NCI-H146 (cell line): Measurements from ENCODE around the gene TTF2.
A peak's percentile ranks its signal among the peaks of the same experiment; 100 is the strongest.

Experiments used
- DNase-seq: peaks from one replicate; lab custom pipeline; 2025; lab: John Stamatoyannopoulos, UW

Gene TTF2

DNA sequence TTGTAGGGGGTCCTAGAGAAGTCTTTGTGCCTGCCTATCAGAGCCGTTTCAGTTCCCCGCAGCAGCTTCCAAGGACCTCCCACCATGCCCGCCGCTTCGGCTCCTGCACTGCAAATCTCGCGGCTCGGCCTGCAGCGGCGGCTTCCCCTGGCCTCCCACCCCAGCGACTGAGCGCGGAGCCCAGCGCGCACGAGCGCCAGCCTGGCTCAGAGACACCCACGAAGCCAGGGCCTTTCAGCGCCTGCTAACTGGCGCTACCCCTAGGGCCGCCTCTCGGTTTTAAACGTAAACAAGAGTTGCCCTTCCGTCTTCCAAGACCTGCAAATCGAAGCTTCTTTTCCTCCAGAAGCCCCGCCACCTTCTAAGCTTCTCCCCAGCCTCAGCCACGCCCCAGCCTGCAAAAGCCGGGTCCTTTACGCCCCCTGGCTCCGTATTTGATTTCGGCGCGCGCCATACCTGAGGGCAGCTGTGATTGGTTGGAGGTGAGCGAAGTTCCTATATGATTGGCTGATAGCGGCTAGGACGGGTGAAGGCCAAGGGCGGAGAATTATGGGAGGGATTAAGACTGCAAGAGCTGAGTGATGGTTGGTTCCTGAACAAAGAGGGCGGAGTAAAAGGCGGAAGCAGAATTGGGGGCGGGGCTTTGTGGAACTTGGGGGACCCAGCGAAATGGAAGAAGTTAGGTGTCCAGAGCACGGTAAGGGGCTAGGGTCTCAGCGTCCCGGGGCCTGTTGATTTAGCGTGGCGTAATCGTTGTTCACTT lies at the start of gene TTF2:
Gene TTF2 (plus strand): TSS at position 649 of the 763 bp plus-strand sequence. CDS start 21 bp downstream, at position 670.
- DNase-seq = peak; percentile 99

DNA sequence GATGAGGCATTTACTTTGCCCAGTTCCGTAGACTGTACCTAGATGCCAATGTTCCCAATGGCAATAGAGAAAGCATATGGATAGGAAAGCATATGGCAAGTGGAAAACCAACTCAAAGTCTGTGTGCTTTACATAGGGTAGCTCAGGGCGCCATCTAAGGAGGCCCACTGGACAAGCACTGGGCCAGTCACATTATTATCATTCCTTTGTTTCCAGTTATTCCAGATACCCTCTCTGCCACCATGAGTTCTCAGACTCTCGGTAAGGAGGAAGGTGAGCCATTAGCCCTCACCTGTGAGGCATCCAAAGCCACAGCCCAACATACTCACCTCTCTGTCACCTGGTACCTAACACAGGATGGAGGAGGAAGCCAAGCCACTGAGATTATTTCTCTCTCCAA lies 48.8 kb upstream of the TTF2 start:
- no peak for DNase-seq

DNA sequence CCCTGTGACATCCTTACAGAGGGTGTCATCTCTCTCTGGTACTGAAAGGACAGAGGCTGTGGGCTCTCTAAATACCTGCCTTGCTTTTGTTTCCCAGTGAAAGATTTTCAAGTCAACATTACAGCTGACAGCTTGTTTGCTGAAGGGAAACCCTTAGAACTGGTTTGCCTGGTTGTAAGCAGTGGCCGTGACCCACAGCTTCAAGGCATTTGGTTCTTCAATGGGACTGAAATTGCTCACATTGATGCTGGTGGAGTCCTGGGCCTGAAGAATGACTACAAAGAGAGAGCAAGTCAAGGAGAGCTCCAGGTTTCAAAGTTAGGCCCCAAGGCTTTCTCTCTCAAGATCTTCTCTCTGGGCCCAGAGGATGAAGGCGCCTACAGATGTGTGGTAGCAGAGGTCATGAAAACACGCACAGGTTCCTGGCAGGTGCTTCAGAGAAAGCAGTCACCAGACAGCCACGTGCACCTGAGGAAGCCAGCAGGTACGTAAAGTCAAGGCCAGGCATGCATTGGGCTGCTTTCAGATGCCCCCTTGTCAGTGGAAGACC lies 46.7 kb upstream of the TTF2 start:
- peak; percentile 53 for DNase-seq

DNA sequence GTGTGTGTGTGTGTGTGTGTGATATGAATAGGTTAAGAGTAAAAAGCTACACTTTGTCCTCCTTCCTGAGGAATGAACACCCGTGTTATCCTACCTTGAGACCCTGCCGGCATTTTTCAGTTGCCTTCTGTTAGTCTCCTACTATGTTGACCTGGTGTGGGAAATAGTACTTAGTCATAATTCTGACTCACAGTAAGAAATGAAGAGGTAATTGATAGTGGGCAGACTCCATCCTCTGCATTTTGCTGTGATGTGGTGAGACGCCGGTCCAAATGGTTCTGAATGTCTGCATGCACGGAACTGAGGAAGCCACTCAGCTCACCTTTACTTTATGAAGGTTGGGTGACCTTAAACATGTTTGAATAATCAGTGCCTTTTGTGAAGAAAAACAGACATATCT lies 45.9 kb upstream of the TTF2 start:
- DNase-seq = no peak

DNA sequence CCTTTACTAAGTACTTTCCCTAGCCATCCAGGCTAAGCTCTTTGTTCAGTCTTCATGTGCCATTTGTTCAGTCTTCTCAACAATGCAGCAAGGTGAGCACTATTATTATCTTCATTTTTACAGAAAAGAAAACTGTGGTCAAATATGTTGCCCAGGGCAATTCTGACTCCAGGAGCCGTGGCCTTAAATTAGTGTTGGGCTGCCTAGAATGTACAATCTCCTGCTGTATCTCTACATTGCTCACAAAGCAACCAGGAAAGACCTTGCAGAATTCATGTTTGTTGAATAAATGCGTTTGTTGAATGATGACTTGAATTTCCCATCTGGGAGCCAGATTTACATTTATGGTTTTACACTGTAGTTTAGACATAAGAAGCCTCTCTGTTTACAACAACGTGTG lies 44.4 kb upstream of the TTF2 start:
- DNase-seq = peak; percentile 87

DNA sequence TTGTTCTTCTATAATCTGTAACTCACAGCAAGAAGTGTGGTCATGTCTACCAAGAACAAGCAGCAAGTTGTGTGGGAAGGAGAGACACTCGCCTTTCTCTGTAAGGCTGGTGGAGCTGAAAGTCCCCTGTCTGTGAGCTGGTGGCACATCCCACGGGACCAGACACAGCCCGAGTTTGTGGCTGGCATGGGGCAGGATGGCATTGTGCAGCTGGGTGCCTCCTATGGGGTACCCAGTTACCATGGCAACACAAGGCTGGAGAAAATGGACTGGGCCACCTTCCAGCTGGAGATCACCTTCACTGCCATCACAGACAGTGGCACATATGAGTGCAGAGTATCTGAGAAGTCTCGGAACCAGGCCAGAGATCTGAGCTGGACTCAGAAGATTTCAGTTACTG lies 43.1 kb upstream of the TTF2 start:
- DNase-seq = no peak

DNA sequence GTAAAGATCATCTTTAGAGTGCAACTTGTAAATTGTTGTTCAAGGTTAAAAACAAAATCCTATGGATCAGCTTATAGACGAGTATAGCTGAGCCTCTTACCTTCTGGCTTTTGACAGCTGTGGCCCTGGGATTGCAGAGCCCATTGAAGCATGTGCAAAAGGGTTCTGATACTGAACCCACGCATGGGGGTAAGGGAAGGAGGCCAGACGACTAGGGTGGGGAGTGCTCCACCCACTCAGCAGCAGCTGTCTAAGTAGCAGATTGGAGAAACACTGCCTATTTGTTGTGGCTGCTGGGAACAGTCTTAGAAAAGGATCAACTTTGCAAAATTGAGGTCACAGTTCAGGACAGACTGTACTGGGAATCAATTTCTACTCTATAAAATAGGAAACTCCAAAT lies 42.5 kb upstream of the TTF2 start:
- no peak for DNase-seq

DNA sequence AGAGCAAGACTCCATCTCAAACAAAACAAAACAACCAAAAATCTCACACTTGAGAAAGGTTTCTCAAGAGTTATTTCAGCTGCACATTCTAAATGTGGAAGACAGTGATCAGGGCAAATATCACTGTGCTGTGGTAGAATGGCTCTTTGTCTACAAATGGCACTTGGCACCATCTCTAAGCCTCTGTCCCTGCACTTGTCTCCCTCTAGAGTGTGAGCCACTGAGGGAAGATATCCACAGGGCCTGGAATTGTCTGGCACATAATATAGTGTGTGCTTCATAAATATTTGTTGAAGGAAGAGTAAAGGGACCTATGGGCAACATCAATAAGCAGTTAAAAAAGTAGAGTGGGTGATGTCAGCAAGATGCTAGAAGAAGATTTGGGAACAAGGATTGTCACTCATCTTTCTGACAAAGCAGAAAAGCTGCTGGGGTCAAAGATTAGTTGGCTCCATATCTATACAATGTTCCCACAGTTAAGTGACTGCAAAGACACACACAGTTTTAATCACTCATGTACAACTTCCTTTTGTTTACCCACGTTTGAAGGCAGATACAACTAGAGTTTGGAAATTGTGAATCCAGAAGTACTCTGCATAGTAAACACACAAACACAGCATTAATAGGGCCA lies 39.5 kb upstream of the TTF2 start:
- no peak for DNase-seq

DNA sequence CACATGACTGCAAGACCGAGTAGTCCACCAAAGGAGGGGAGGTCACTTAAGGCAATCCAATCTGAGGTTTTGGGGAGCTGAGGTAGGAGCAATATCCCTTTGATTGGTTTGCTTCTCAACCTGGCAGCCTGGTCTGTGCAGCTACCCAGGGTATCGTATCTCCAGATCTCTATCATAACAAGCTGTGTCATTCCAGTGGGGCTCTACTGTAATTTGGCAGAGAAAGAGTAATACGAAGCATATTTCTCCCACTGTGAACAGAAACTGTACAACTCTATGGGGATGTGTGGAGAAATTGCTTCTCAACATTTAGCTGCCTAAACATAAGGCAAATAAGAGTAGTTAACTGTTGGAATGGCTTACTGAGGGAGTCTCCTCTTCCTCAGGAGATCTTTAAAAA lies 38.0 kb upstream of the TTF2 start:
- DNase-seq = no peak

DNA sequence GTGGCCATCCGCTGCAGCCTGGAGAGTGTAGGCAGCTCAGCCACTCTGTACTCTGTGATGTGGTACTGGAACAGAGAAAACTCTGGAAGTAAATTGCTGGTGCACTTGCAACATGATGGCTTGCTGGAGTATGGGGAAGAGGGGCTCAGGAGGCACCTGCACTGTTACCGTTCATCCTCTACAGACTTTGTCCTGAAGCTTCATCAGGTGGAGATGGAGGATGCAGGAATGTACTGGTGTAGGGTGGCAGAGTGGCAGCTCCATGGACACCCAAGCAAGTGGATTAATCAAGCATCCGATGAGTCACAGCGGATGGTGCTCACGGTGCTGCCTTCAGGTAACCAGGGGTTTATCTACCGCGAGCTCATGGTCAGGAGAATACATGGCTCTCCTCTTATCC lies 34.6 kb upstream of the TTF2 start:
- DNase-seq = no peak

DNA sequence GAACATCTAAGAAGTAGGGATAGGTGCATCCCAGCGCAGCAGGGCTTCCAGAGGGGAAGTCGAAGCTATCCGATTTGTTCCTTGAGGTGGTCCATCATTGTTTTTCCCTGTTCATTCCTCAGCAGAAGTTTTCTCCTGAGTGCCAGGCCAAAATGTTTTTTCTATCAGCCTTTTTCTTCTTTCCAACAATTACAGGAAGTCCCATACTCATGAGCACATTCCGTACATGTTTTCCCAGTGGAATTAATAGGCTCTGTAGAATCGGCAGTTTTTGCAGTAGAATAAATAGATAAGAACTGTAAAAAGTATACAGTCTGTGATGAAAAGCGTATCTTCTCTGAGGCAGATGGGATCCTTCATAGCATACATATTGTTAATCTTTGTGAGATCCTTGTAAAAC lies 33.8 kb upstream of the TTF2 start:
- no peak for DNase-seq

DNA sequence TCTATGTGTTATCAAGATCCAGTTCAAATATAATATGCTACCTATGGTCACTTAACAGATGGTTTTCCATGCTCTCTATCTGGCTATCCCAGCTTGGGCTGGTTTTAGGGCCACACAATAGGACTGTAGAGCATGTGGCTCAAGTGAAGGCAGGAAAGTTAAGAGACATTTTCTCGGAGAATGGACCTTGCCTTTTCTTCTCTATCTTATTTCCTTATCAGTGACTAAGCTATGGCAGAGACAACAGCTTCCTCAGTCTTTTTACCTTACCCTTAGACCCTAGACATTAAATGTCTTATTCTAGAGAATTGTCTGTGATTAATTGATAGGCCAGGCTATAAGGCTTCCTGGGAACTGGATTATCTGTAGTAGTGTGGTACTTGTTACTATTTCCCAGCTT lies 30.4 kb upstream of the TTF2 start:
- DNase-seq = no peak

DNA sequence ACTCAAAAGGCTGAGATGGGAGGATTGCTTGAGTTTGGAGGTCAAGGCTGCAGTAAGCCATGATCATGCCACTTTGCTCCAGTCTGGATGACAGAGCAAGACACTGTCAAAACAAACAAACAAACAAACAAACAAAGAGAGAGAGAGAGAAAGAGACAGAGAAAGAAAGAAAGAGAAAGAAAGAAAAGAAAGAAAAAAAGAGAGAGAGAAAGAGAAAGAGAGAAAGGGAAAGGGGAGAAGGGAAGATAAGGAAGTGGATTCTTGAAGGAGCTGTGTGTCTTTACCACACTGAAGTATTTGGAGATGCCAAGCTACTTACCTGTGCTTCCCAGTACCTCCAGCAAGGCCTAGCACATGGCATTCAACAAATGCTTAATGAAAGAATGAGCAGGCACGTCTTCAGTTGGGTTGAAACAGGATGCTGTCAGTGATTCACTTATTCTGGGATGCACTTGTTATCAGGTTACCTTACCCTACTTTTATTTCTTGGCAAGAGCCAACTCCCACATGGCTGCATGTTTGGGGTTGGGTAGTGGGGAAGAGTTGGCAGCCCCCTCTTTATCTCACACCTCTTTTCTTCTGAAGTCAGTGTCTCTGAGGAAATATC lies 29.8 kb upstream of the TTF2 start:
- no peak for DNase-seq

DNA sequence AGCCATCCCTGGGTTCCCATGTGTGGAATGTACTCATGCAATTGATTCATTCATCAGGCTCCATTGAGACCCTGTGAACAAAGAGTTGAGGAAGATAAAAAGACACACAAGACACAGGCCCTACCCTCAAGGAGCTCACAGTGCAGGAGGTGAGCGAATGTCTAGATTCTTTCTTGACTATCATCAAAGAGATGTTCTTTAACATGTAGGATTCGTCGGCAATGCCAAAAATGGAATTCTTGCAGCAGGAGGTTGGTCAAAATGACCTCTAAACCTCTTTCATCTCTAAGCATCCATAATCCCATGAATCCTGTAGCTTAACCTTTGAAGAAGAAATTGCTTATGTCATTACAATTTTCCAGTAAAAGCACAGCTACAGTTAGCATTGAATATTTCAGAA lies 27.9 kb upstream of the TTF2 start:
- DNase-seq = no peak

DNA sequence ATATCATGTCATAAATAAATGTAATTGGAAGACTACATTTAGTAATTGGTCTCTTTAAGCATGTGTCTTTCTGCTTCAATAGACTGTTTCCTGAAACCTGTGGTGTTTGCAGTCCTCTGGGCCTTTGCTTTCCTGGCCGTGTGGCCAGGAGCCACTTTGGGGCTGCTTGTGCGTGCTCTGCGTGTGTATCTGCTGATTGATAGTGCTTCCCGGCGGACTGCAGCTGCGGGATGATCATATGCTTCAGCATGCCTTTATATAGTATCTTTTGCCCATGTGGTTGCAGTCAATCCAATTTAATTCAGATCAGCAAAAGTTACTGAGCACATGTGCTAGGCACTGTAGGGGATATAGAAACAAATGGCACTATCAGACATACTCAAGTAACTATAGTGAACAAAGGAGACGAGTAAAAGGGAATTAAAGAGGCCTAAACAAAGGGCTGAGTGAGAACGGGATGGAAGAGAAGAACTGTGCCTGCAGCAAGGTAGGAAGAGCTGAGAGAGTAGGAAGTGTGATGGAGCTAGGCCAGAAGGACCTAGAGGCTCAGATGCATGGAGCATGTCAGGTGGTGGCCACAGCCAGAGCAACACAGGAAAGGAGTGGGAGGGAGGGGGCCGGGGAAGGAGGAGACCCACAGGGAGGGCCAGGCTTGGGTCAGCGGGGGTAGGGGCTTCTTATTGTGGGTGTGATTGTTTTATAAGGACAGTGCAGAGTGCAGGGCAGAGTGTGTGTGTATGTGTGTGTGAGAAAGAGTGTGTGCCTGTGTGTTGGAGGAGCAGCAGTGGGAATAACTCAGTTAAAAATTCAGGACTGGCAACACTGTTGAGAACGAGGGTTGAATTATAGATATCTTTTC lies 27.2 kb upstream of the TTF2 start:
- no peak for DNase-seq

DNA sequence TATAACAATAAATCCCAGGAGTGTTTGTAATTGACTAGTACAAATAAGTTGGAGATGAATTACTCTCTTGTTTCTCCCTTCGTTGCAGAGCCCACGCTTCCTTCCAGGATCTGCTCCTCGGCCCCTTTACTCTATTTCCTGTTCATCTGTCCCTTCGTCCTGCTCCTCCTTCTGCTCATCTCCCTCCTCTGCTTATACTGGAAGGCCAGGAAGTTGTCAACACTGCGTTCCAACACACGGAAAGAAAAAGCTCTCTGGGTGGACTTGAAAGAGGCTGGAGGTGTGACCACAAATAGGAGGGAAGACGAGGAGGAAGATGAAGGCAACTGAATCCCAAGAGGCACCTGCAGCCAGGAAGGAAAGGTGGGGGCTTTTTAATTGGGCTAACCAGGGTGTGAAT lies 26.4 kb upstream of the TTF2 start:
- no peak for DNase-seq

DNA sequence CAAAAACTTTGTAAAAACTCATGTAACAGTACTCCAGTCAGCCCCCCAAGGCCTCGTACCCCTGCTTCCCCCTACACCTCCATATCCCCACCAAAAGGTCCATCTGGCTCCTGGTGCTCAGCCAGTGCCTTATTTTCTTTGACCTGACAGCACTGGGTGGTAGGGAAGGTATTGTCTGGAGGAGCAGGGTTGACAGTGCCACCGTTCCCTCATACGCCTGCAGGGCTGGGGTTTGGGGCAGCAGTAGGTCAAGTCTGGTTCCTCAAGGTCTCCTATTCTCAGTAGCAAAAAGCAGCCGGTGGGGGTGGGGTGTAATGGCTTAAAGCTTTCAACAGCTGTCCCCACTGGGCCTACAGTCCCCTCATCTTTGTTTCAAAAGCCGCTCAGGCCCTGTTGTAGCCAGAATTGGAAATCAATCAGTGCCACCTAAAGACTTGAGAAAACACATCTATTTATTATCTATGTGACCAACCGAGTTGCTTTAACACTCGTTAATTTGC lies 25.3 kb upstream of the TTF2 start:
- DNase-seq = peak; percentile 13

DNA sequence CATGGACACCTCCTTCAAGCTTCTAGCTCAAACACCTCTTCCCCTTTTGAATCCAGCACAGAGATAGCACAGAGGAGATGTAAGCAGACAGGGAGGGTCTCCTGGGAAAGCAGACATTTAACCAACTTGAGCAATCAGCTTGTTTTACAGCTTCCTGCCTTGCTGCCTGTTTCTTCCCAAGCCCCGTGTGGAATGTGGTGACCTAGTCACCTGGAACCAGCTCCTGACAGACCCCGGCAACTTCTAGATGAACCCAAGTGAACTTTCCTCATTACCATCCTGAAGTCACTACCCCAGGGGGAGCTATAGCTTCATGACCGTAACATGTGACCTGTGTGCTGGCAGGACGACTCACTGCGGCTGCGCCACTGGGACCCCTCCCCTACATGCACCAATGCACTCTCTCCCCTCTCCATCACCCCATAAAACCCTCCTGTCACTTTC lies 24.1 kb upstream of the TTF2 start:
- no peak for DNase-seq

DNA sequence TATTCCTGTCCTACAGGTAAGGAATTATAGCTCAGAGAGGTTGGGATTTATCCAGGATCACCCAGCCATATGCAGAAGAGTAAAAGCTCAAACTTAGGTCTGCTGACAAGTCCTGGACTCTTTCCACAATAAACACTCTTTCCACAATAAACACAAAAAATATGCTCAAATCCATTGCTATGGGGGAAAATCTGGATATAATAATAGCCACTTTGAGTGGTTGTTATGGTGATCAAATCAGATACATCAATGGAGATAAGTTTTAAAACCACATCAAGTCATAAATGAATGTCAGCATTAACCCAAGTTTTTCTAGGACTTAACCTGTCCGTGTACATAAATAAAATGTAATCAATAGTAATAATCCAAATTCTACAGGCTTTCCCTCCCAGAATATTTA lies 22.3 kb upstream of the TTF2 start:
- DNase-seq = no peak

DNA sequence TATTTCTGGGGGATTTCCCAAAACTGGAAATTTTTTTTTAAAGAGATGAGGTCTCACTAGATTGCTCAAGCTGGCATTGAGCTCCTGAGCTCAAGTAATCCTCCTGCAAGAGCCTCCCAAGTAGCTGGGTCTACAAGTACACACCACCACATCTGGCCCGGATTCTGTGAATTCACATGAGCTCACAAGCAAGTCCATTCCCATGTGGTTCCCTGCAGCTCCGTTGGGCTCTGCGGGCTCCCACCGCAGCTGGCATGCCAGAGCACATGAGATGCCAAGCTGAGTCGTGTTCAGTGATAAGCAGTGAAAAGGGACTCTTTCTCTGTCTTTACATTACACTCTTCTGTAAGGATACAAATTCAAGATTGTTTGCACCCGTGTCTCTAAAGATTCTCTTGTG lies 21.9 kb upstream of the TTF2 start:
- no peak for DNase-seq

DNA sequence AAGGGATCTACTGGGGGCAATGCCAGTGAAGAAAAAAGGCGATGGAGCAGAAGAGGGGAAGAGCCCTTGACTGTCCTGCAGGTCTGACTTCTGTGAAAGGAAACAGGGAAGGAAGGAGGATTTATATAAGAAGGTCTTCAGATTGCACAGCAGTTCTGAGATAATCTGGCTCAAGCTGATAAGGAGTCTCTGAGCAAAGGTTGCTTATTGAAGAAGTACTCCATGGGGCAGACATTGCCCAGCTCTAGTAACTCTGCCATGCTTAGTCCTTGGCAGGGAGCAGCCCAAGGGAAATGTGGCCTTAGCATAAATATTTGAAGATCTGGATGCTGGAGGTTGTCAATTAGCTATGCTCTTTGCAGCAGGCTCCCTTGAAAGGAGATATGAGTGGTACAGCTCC lies 15.9 kb upstream of the TTF2 start:
- DNase-seq = no peak

DNA sequence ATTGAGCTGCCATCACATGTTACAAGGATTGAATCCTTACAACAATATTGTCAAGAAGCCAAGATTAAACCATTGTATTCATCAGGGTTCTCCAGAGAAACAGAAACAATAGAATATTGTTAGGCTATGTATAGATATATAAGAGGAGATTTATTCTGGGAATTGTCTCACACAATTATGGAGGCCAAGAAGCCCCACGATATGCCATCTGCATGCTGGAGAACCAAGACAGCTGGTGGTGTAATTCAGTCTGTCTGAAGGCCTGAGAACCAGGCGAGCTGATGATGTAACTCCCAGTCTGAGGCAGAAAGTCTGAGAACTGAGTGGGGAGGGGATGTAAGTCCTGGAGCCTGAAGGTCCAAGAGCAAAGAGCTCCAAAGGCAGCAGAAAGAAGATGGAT lies 14.5 kb upstream of the TTF2 start:
- no peak for DNase-seq
